GM12878 (cell line): ENCODE results near the gene TSC22D1. TPM values are rescaled to one million over a fixed set of nuclear protein-coding genes. Genes with fewer than 3 reads are reported as not detected.

Source experiments
- ATAC-seq: fragments of 200-7000 bp; cut with Tn5 transposase; 3 replicates; pipeline ENCODE4 v1.9.1; 2020; ENCODE audit warnings: mild to moderate bottlenecking, moderate library complexity
- BruUV-seq: library from RNA; stranded (reverse); fragments of 400-500 nt; replicated peaks from 2 replicates; lab custom pipeline; 2021; lab: Mats Ljungman, UMichigan
- CTCF ChIA-PET: fragments of 300-600 bp; sonication (Branson Sonifier 250); formaldehyde crosslinking; extraction: SDS; loops from one replicate; lab custom pipeline; 2021; ENCODE audit warnings: inconsistent platforms; lab: Yijun Ruan, JAX
- POLR2A ChIA-PET: fragments of 350-600 bp; formaldehyde crosslinking; extraction: SDS; loops from one replicate; lab custom pipeline; 2021; ENCODE audit warnings: inconsistent platforms; lab: Charles Lee
- RAD21 ChIA-PET: fragments of 300-600 bp; sonication (Branson Sonifier 250); formaldehyde crosslinking; loops from one replicate; lab custom pipeline; 2023; ENCODE audit warnings: antibody characterized with exemption; ENCODE audit not compliant: unreplicated experiment; lab: Charles Lee
- SMC1A ChIA-PET: fragments of 300-600 bp; sonication (Branson Sonifier 250); formaldehyde crosslinking; loops from one replicate; lab custom pipeline; 2023; ENCODE audit not compliant: unreplicated experiment, uncharacterized antibody; lab: Charles Lee
- DNase-seq: peaks from one replicate; pipeline ENCODE4 v3.0.0-alpha.2; 2011; ENCODE audit warnings: low read depth, low spot score
- FAIRE-seq: peaks from 3 replicates; lab custom pipeline; 2011; peaks lifted over from hg19 to GRCh38; lab: Jason Lieb, UNC
- H2AFZ ChIP-seq: 2 replicates; pipeline ENCODE4 v1.6.0; 2011; ENCODE audit warnings: low read depth, low read length, control low read depth; ENCODE audit not compliant: control insufficient read depth
- H3K27ac ChIP-seq: 2 replicates; pipeline ENCODE4 v1.5.1; 2011; ENCODE audit warnings: control low read depth; ENCODE audit not compliant: control insufficient read depth, insufficient read depth
- H3K27me3 ChIP-seq, 2 experiments: replicated peaks in 1 of 2; 2 replicates each; pipeline versions ENCODE4 v1.6.0 to v1.6.1; 2011; ENCODE audit warnings: low read length in 1 of 2; ENCODE audit not compliant: control insufficient read depth in 2 of 2, insufficient read depth in 2 of 2
- H3K36me3 ChIP-seq, 2 experiments: 2 replicates each; pipeline ENCODE4 v1.5.1; 2011; ENCODE audit warnings: low read length in 1 of 2; ENCODE audit not compliant: control insufficient read depth in 2 of 2, insufficient read depth in 2 of 2
- H3K4me1 ChIP-seq: 2 replicates; pipeline ENCODE4 v1.6.1; 2011; ENCODE audit warnings: mild to moderate bottlenecking, low read length, moderate library complexity, mixed read lengths; ENCODE audit not compliant: control insufficient read depth, insufficient read depth
- H3K4me2 ChIP-seq: 2 replicates; pipeline ENCODE4 v1.6.0; 2011; ENCODE audit warnings: control low read depth; ENCODE audit not compliant: control insufficient read depth, insufficient read depth
- H3K4me3 ChIP-seq: fragments of 200-600 bp; sonication (generic); 2 replicates; pipeline ENCODE4 v1.5.1; 2016
- H3K79me2 ChIP-seq: 2 replicates; pipeline ENCODE4 v1.6.0; 2011; ENCODE audit warnings: low read length; ENCODE audit not compliant: control insufficient read depth, insufficient read depth
- H3K9ac ChIP-seq: 2 replicates; pipeline ENCODE4 v1.8.0; 2011; ENCODE audit warnings: low read length, control low read depth, mixed read lengths; ENCODE audit not compliant: control insufficient read depth, insufficient read depth
- H3K9me3 ChIP-seq: replicated peaks from 3 replicates; pipeline ENCODE4 v1.5.1; 2011; ENCODE audit warnings: mild to moderate bottlenecking, low read length; ENCODE audit not compliant: control insufficient read depth, insufficient read depth
- H4K20me1 ChIP-seq: 2 replicates; pipeline ENCODE4 v1.6.0; 2011; ENCODE audit not compliant: control insufficient read depth, insufficient read depth
- CBFB ChIP-seq: IDR thresholded peaks from 2 replicates; pipeline ENCODE4 v1.6.1; 2016; ENCODE audit warnings: antibody characterized with exemption, low read depth
- CEBPZ ChIP-seq: fragments of 150-350 bp; IDR thresholded peaks from 2 replicates; pipeline ENCODE4 v1.6.1; 2016; ENCODE audit warnings: low read depth, low read length
- E2F8 ChIP-seq: fragments of 450-650 bp; IDR thresholded peaks from 2 replicates; pipeline ENCODE4 v1.6.1; 2018; ENCODE audit warnings: mild to moderate bottlenecking, low read depth, moderate library complexity; ENCODE audit not compliant: partially characterized antibody
- HSF1 ChIP-seq: fragments of 150-350 bp; IDR thresholded peaks from 2 replicates; pipeline ENCODE4 v1.6.1; 2014; ENCODE audit warnings: mild to moderate bottlenecking, low read depth, low read length
- IKZF2 ChIP-seq, 2 experiments: fragments of 450-650 bp; IDR thresholded peaks; 2 replicates each; pipeline ENCODE4 v1.6.1; 2017; ENCODE audit warnings: mild to moderate bottlenecking in 2 of 2, moderate library complexity in 2 of 2
- IRF3 ChIP-seq: fragments of 450-650 bp; IDR thresholded peaks from 2 replicates; pipeline ENCODE4 v1.6.1; 2014; ENCODE audit warnings: mild to moderate bottlenecking
- NR2C2 ChIP-seq: IDR thresholded peaks from 2 replicates; pipeline ENCODE4 v1.6.1; 2011; ENCODE audit warnings: borderline replicate concordance, low read depth; ENCODE audit not compliant: control insufficient read depth, insufficient read length
- PRDM15 ChIP-seq: fragments of 450-650 bp; formaldehyde crosslinking; IDR thresholded peaks from 2 replicates; pipeline ENCODE4 v1.4.0; 2020; ENCODE audit warnings: mild to moderate bottlenecking, moderate library complexity
- RCOR1 ChIP-seq: conservative IDR thresholded peaks from 2 replicates; pipeline ENCODE4 v1.6.1; 2012; ENCODE audit warnings: low read depth, low read length, improper control_type of control experiment
- SMC3 ChIP-seq: IDR thresholded peaks from 2 replicates; pipeline ENCODE4 v1.6.1; 2011; ENCODE audit warnings: low read length, improper control_type of control experiment, borderline replicate concordance
- WGBS: methylation state at CpG from one replicate; pipeline ENCODE4 v1.1.6; 2016; ENCODE audit warnings: low lambda C conversion rate; ENCODE audit not compliant: insufficient replicate concordance, insufficient coverage; ENCODE audit errors: missing lambda C conversion rate; 5-methylcytosine and 5-hydroxymethylcytosine counted together
- in situ Hi-C: fragments of 300-500 bp; cut with MboI; formaldehyde crosslinking; loops from 9 replicates; pipeline ENCODE4 v1.14.3; 2018; ENCODE audit warnings: mixed read lengths
- intact Hi-C: fragments of 100-400 bp; cut with micrococcal nuclease; formaldehyde crosslinking; loops from one replicate; pipeline ENCODE4 v1.14.2; 2022; ENCODE audit not compliant: unreplicated experiment
- polyA plus RNA-seq, 11 experiments: library from polyadenylated mRNA; depleted of rRNA in 4 of 11; unstranded in 6 of 11; stranded (reverse) in 5 of 11; fragments of >200 nt; fragmentation: Nextera tagmentation in 4 of 11; fragmentation: Illumina TruSeq in 1 of 11; extraction: Ambion mirVana in 4 of 11; extraction: Trizol in 1 of 11; gene quantifications; 1 replicate in 1 of 11; 2 replicates in 10 of 11; pipeline versions ENCODE4 v1.2.1 to v1.2.3, GENCODE V29; 2011 to 2016; ENCODE audit warnings: inconsistent platforms in 2 of 11, missing spikeins in 2 of 11, low read depth in 1 of 11
- total RNA-seq, 4 experiments: library from RNA; depleted of rRNA in 3 of 4; stranded (reverse); fragments of >200 nt in 3 of 4; fragmentation: Illumina TruSeq in 1 of 4; extraction: Trizol in 1 of 4; gene quantifications; 2 replicates each; pipeline versions ENCODE4 v1.2.1 to v1.2.3, GENCODE V29; 2013 to 2021

TSC22D1 gene
- total and polyA plus RNA-seq, 10 of the 15 experiments (the other 5 are each of a cell fraction or from before 2014, with no cell fraction given) = 0.37 to 15.7 (median 7.5) TPM

- CTCF ChIA-PET = no interaction called here
- 12% methylated on average over 11 of the region's 11 CpGs for WGBS
- H3K9ac ChIP-seq = no peak overlapping the region
- FAIRE-seq = no peak
- no peak for DNase-seq
- no peak overlapping the region for H3K4me2 ChIP-seq
- POLR2A ChIA-PET = no interaction called here
- no peaks in the 10 kb centered on the region for H3K36me3 ChIP-seq
- no peak overlapping the region for H2AFZ ChIP-seq
- no TSS peak for BruUV-seq
- no peaks in the 10 kb centered on the region for H3K79me2 ChIP-seq
- H4K20me1 ChIP-seq = no peaks in the 10 kb centered on the region
- SMC1A ChIA-PET = interaction anchor here (1.1 kb wide), 1 partner anchor 21 kb away, joined by 3 read pairs; no protein-coding TSS in a partner anchor
- ATAC-seq = no peak
- no peaks in the 10 kb centered on the region for H3K9me3 ChIP-seq
- no peak overlapping the region for H3K27ac ChIP-seq
- RAD21 ChIA-PET = interaction anchor here (0.8 kb wide), 1 partner anchor 498 kb away, joined by 3 read pairs; no protein-coding TSS in a partner anchor
- H3K4me3 ChIP-seq = no peak overlapping the region
- no peaks in the 10 kb centered on the region for H3K4me1 ChIP-seq
- H3K27me3 ChIP-seq = peaks cover 0 to 3% of the 10 kb centered on the region in 2 experiments; a peak in 3 of 4 replicates
- intact Hi-C loops (no loop called here), in situ Hi-C loops (no loop called here)
- no peak for TF ChIP-seq RCOR1
- no peak for TF ChIP-seq CEBPZ
- no peak for TF ChIP-seq NR2C2
- no peak for TF ChIP-seq HSF1
- no peak for TF ChIP-seq IRF3
- no peak for TF ChIP-seq IKZF2 (IDR thresholded peaks at IDR 0.05)
- TF ChIP-seq PRDM15 (CRISPR knock-in tag) = no peak
- no peak for TF ChIP-seq E2F8
- TF ChIP-seq SMC3 = no peak
- no peak for TF ChIP-seq CBFB
These were observed 172.6 kb downstream of the TSC22D1 start for GRCh38 chr13:44403461-44404056.
